ENCODE results near the gene HTR4.

HTR4 gene

GRCh38 chr5:148635321-148636083, 18.8 kb downstream of the HTR4 start:
- no peak for TF ChIP-seq ELF4 (IDR thresholded peaks at IDR 0.05)
- TF ChIP-seq NFRKB (IDR thresholded peaks at IDR 0.05): no peak
- no peak for TF ChIP-seq ARNT (IDR thresholded peaks at IDR 0.05)
- no peak for TF ChIP-seq BHLHE40 (IDR thresholded peaks at IDR 0.05; ENCODE audit: borderline replicate concordance)
- TF ChIP-seq PKNOX1 (IDR thresholded peaks at IDR 0.05): no peak
- no peak for TF ChIP-seq FOXA1 (IDR thresholded peaks at IDR 0.05)
- CTCF ChIA-PET: no interaction called here
- POLR2A ChIA-PET: no interaction called here
- DNase-seq (ENCODE audit: extremely low spot score): no peak

GRCh38 chr5:148633067-148633377, 21.3 kb downstream of the HTR4 start:
- CTCF ChIA-PET: no interaction called here
- POLR2A ChIA-PET: no interaction called here
- TF ChIP-seq CTBP1 (IDR thresholded peaks at IDR 0.05; ENCODE audit: borderline replicate concordance): no peak
- DNase-seq (ENCODE audit: extremely low spot score): no peak

- ChIA-PET POLR2A (no interaction called here), CTCF (no interaction called here)
- no peak for TF ChIP-seq CTBP1 (IDR thresholded peaks at IDR 0.05; ENCODE audit: borderline replicate concordance)
- no peak for TF ChIP-seq FOXK2 (IDR thresholded peaks at IDR 0.05)
- TF ChIP-seq ELF4 (IDR thresholded peaks at IDR 0.05): no peak
- TF ChIP-seq LEF1 (IDR thresholded peaks at IDR 0.05; ENCODE audit: borderline replicate concordance): no peak
- TF ChIP-seq SP1 (IDR thresholded peaks at IDR 0.05): no peak
- no peak for TF ChIP-seq FOXA1 (IDR thresholded peaks at IDR 0.05)
- no peak for TF ChIP-seq SUZ12 (IDR thresholded peaks at IDR 0.05)
- TF ChIP-seq NFRKB (IDR thresholded peaks at IDR 0.05): no peak
- no peak for TF ChIP-seq FOXM1 (IDR thresholded peaks at IDR 0.05; ENCODE audit: borderline replicate concordance)
- no peak for DNase-seq (ENCODE audit: extremely low spot score)
Measured at GRCh38 chr5:148632255-148633066, 21.9 kb downstream of the HTR4 start.

- DNase-seq (ENCODE audit: extremely low spot score): no peak
- no peak for TF ChIP-seq FOXA1 (IDR thresholded peaks at IDR 0.05)
- no peak for TF ChIP-seq SP1 (IDR thresholded peaks at IDR 0.05)
- TF ChIP-seq SUZ12 (IDR thresholded peaks at IDR 0.05): no peak
- no peak for TF ChIP-seq PKNOX1 (IDR thresholded peaks at IDR 0.05)
- TF ChIP-seq TARDBP (IDR thresholded peaks at IDR 0.05): no peak
- TF ChIP-seq NFRKB (IDR thresholded peaks at IDR 0.05): no peak
- no peak for TF ChIP-seq ZNF384 (IDR thresholded peaks at IDR 0.05)
- TF ChIP-seq ELF4 (IDR thresholded peaks at IDR 0.05): no peak
- TF ChIP-seq CTBP1 (IDR thresholded peaks at IDR 0.05; ENCODE audit: borderline replicate concordance): no peak
- no peak for TF ChIP-seq BHLHE40 (IDR thresholded peaks at IDR 0.05; ENCODE audit: borderline replicate concordance)
- no peak for TF ChIP-seq HDGF (IDR thresholded peaks at IDR 0.05; ENCODE audit: borderline replicate concordance)
- ChIA-PET POLR2A (no interaction called here), CTCF (no interaction called here)
Measured at GRCh38 chr5:148626986-148627385, 27.3 kb downstream of the HTR4 start.

GRCh38 chr5:148626081-148626613, 28.2 kb downstream of the HTR4 start:
- POLR2A ChIA-PET: no interaction called here
- TF ChIP-seq ELF4 (IDR thresholded peaks at IDR 0.05): no peak
- TF ChIP-seq FOXK2 (IDR thresholded peaks at IDR 0.05): no peak
- TF ChIP-seq BHLHE40 (IDR thresholded peaks at IDR 0.05; ENCODE audit: borderline replicate concordance): no peak
- no peak for TF ChIP-seq ZNF384 (IDR thresholded peaks at IDR 0.05)
- TF ChIP-seq FOXA1 (IDR thresholded peaks at IDR 0.05): no peak
- TF ChIP-seq ARNT (IDR thresholded peaks at IDR 0.05): no peak
- TF ChIP-seq FOXM1 (IDR thresholded peaks at IDR 0.05; ENCODE audit: borderline replicate concordance): no peak
- TF ChIP-seq PKNOX1 (IDR thresholded peaks at IDR 0.05): no peak
- TF ChIP-seq SP1 (IDR thresholded peaks at IDR 0.05): no peak
- no peak for TF ChIP-seq HDGF (IDR thresholded peaks at IDR 0.05; ENCODE audit: borderline replicate concordance)
- no peak for TF ChIP-seq TARDBP (IDR thresholded peaks at IDR 0.05)
- no peak for TF ChIP-seq L3MBTL2 (conservative IDR thresholded peaks at IDR 0.05)
- no peak for TF ChIP-seq LEF1 (IDR thresholded peaks at IDR 0.05; ENCODE audit: borderline replicate concordance)
- TF ChIP-seq SUZ12 (IDR thresholded peaks at IDR 0.05): no peak
- no peak for TF ChIP-seq CTBP1 (IDR thresholded peaks at IDR 0.05; ENCODE audit: borderline replicate concordance)
- no peak for TF ChIP-seq NFRKB (IDR thresholded peaks at IDR 0.05)
- DNase-seq (ENCODE audit: extremely low spot score): no peak
- CTCF ChIA-PET: no interaction called here

- POLR2A ChIA-PET: no interaction called here
- no peak for DNase-seq (ENCODE audit: extremely low spot score)
- CTCF ChIA-PET: no interaction called here
- TF ChIP-seq PKNOX1 (IDR thresholded peaks at IDR 0.05) (no peak), CTBP1 (IDR thresholded peaks at IDR 0.05; ENCODE audit: borderline replicate concordance) (no peak), SUZ12 (IDR thresholded peaks at IDR 0.05) (no peak), L3MBTL2 (conservative IDR thresholded peaks at IDR 0.05) (no peak), HDGF (IDR thresholded peaks at IDR 0.05; ENCODE audit: borderline replicate concordance) (no peak), LEF1 (IDR thresholded peaks at IDR 0.05; ENCODE audit: borderline replicate concordance) (no peak), NFRKB (IDR thresholded peaks at IDR 0.05) (no peak), FOXA1 (IDR thresholded peaks at IDR 0.05) (no peak), FOXM1 (IDR thresholded peaks at IDR 0.05; ENCODE audit: borderline replicate concordance) (no peak), SP1 (IDR thresholded peaks at IDR 0.05) (no peak), ZNF384 (IDR thresholded peaks at IDR 0.05) (no peak), BHLHE40 (IDR thresholded peaks at IDR 0.05; ENCODE audit: borderline replicate concordance) (no peak), FOXK2 (IDR thresholded peaks at IDR 0.05) (no peak), ARNT (IDR thresholded peaks at IDR 0.05) (no peak), ELF4 (IDR thresholded peaks at IDR 0.05) (no peak), TARDBP (IDR thresholded peaks at IDR 0.05) (no peak)
Measured at GRCh38 chr5:148625250-148625649, 29.1 kb downstream of the HTR4 start.

All from HEK293T (cell line).